Stimulated activated CD4-positive, alpha-beta T cell treated with anti-CD3 and anti-CD28 coated beads, Interleukin-15, amount 100 ng/mL, for 48 hours (primary cell): ENCODE results near the gene CCDC183.
"Not testable (repeated sequence)": the region's sequence is repeated elsewhere in the genome, so short reads cannot be mapped to it uniquely, and the experiment has no call there.

Source experiments
- DNase-seq, 2 donors: peaks; one replicate each; pipeline ENCODE4 v3.0.0-alpha.2; 2020; ENCODE audit warnings: low read depth in 2 of 2

CCDC183 gene

GRCh38 chr9:136799854-136800657 is 3.9 kb downstream of the CCDC183 start:
- peak; percentile 77 to 93 for DNase-seq

- DNase-seq, result no peak
Observed at GRCh38 chr9:136802321-136802720, 6.2 kb downstream of the CCDC183 start.

- not testable (repeated sequence) for DNase-seq
Observed at GRCh38 chr9:136803009-136803550, 6.9 kb downstream of the CCDC183 start.

- DNase-seq, result no peak
Observed at GRCh38 chr9:136803551-136804508, 7.7 kb downstream of the CCDC183 start.

GRCh38 chr9:136804509-136805206 is 8.5 kb downstream of the CCDC183 start:
- DNase-seq, result no peak

- no peak for DNase-seq
Observed at GRCh38 chr9:136805207-136805740, 9.1 kb downstream of the CCDC183 start.

GRCh38 chr9:136806067-136806466 is 9.9 kb downstream of the CCDC183 start:
- DNase-seq, result no peak

GRCh38 chr9:136806631-136807201 is 10.6 kb downstream of the CCDC183 start:
- no peak for DNase-seq

- peak; percentile 51 to 71 for DNase-seq
Observed at GRCh38 chr9:136807281-136808074, 11.3 kb downstream of the CCDC183 start, which contains the start of gene RABL6. TSS of gene RABL6 (plus strand) at chr9:136807948. CDS start at chr9:136808197, 249 bp downstream.

- no peak for DNase-seq
Observed at GRCh38 chr9:136808075-136808805, 12.1 kb downstream of the CCDC183 start.

GRCh38 chr9:136808806-136809158 is 12.6 kb downstream of the CCDC183 start:
- no peak for DNase-seq

GRCh38 chr9:136814725-136815421 is 18.7 kb downstream of the CCDC183 start:
- no peak for DNase-seq

- no peak for DNase-seq
Observed at GRCh38 chr9:136815422-136815782, 19.3 kb downstream of the CCDC183 start.

GRCh38 chr9:136820971-136821825 is 25.1 kb downstream of the CCDC183 start:
- DNase-seq, result no peak

GRCh38 chr9:136821826-136822544 is 25.8 kb downstream of the CCDC183 start:
- DNase-seq, result no peak

- DNase-seq, result no peak
Observed at GRCh38 chr9:136823136-136824046, 27.3 kb downstream of the CCDC183 start.
